ENCODE results near the gene CLDN14.

CLDN14 gene

DNA sequence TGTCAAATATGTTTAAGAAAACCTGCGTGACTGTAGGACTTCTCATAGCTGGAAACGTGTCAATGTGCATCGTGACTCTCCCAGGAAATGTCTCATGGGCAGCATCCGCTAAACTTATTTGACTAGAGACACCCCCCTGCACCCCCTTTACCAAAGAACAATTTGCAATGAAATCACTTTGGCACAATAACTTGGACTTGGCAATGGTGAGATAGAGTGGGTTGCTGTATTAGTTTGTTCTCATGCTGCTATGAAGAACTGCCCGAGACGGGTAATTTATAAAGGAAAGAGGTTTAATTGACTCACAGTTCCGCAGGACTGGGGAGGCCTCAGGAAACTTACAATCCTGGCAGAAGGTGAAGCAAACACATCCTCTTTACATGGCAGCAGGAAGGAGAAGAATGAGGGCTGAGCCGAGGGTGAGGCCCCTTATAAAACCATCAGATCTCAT, 13.8 kb downstream of the CLDN14 start:
- DNase-seq: no peak

DNA sequence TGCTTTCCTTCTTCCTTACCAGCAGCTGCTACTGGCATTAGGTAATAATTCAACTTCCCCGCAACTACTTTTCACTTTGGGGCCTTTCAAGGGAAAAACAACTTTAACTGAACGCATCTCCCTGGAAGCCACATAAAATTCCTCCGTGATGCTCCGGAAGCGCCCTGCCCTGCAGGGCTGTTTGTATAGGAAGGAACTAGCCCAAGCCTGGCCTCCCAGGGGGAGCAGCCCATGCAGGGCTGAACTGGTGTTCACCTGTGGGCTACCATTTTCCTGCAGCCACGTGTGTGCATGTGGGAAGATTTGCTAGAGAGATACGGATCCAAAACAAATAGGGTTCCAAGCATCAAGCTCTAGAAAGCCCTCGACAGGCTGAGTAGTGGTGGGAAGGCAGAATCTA, 14.4 kb downstream of the CLDN14 start:
- DNase-seq: no peak

- DNase-seq: no peak
These were observed 15.3 kb downstream of the CLDN14 start for GRCh38 chr21:36464590-36464989.

DNA sequence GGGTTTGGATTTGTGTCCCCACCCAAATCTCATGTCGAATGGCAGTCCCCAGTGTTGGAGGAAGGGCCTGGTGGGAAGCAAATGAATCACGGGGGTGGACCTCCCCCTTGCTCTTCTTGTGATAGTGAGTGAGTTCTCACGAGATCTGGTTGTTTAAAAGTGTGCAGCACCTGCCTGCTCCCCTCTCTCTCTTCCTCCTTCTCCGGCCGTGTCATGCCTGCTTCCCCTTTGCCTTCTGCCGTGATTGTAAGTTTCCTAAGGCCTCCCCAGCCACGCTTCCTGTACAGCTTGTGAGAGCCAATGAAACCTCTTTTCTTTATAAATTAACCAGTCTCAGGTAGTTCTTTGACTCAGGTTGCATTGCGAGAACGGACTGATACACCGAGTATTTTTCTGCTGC, 15.9 kb downstream of the CLDN14 start:
- DNase-seq: no peak

DNA sequence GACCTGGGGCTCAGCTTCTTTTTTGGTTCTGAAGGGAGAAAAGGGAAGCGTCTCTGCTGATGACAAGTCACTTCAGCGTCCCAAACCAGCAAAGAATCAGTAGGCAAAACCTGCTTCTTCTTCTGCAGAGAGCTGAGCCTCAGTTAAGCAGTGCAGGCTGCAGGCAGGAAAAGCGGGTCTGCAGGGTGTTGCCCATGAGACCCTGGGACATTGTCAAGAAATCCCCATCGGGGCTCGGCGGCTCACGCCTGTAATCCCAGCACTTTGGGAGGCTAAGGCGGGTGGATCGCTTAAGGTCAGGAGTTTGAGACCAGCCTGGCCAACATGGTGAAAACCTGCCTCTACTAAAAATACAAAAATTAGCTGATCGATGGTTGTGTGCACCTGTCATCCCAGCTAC, 16.7 kb downstream of the CLDN14 start:
- DNase-seq: no peak

- no peak for DNase-seq
These were observed 17.9 kb downstream of the CLDN14 start for GRCh38 chr21:36461918-36462486.

DNA sequence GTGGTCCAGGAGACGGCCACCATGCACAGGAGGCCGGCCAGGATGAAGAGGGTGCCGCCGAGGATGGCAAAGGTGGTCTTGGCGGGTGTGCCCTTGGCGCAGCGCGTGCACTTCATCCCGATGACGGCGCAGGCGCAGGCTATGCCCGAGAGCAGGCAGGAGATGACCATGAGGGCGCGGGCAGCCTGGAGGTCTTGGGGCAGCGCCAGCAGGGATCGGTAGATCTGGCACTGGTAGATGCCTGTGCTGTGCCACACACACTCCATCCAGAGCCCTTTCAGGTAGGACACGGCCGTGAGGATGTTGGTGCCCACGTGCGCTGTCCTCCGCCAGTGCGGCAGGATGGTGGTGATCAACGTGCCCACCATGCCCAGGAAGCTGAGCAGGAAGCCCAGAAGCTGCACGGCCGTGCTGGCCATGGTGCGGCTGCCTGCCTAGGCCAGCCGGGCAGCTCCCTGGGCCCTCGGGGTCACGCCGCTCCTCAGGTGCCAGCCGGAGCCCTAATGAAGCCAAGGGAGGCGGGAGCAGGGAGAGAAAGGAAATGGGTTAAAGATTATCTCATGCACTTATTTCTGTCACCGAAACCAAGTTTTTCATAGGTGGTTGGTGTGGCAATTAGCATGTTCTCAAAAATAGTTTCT, 18.5 kb downstream of the CLDN14 start:
- no peak for DNase-seq

GRCh38 chr21:36460866-36461265, 19.1 kb downstream of the CLDN14 start:
- DNase-seq: no peak

DNA sequence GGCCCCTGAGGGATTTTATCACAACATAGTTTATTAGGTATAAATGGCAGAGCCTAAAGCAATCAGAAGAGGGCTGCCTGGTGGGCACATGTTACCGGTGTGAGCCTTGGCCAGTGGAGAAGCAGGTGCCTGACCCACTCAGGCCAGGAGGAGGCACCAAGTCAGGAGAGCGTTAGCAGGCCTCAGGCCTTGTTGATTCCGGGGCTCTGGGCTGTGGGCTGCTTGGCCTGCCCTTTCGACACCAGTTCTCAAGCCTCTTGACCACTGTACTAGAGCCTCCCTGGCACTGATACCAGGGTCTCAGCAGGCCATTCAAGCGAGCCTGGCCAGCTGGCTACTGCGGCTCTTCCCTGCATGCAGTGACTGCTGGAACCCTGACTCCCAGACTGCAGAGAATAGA, 20.8 kb downstream of the CLDN14 start:
- no peak for DNase-seq

- no peak for DNase-seq
These were observed 23.1 kb downstream of the CLDN14 start for GRCh38 chr21:36456729-36457414.

- no peak for DNase-seq
These were observed 25.2 kb downstream of the CLDN14 start for GRCh38 chr21:36454706-36455105.

DNA sequence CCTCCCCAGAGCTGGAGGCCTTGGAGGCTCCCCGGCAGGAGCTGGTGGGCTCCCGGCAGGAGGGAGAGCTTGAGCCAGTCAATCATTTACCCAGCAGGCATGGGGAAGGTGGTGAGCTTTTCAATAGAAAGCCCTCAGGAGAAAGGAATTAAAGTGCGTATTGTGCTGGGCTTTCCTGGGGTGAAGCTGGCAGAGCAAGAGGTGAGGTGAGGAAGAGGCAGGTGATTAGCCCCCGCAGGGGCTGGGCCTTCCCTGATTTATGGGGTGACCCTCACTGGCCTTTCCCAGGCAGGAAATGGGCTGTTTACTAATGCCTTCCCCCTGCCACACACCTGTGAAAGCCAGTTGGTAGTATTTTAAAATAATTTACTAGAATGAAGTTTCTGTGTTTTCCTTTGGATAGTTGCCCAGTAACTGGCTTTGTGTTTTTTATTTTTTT, 25.8 kb downstream of the CLDN14 start:
- no peak for DNase-seq

- no peak for DNase-seq
These were observed 27.6 kb downstream of the CLDN14 start for GRCh38 chr21:36452281-36452825.

- DNase-seq: no peak
These were observed 28.4 kb downstream of the CLDN14 start for GRCh38 chr21:36451506-36451905.

DNA sequence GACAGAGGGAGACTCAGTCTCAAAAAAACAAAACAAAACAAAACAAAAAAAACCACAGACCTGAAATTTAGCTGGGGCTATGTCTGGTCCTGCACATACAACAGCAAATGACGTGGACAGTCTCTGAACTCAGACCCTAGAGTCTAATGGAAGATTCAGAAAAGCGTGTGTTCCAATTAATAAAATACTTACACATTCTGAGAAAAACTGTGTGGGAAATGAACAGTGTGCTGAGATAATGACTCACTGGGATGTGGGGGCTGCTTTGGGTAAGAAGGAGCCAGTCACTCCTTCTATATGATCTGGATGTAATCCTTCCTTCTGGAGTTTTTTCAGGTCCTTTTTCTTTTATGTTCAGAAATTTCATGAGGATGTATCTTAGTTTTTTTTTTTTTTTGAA, 29.4 kb downstream of the CLDN14 start:
- no peak for DNase-seq

DNA sequence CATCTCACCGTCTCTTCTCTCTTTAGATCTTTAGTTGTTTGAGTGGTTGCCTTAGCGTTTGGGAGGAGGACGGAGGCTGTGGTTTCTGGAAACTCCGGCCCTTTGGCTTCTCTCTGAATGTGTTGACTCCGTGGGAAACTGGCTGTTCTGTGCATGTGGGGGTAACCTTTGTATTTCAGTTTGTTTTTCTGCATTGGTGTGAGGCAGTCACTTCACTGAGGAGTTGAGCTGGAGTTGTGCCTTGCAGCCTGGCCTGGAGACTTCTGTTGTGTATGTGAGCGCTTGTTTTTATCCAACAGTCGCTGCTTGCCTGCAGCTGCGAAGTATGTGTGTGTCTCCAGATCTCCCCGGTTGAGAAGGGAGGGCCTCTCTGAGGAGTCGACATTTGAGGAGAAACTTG, 33.6 kb downstream of the CLDN14 start:
- DNase-seq: no peak

GRCh38 chr21:36441715-36442114, 38.2 kb downstream of the CLDN14 start:
- no peak for DNase-seq

DNA sequence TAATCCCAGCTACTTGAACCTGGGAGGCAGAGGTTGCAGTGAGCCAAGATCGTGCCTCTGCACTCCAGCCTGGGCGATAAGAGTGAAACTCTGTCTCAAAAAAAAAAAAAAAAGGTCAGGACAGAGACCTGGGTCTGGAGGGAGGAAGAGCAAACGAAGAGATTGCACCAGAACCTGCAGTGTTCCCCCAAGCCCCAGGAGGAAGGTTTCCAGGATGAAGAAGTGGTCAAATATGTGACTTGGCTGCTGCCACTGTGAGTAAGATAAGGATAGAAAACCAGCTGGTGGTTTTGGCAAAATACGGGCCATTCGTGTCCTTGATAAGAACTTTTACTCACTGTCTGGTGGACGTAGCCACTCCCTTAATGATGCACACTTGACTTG, 42.2 kb downstream of the CLDN14 start:
- DNase-seq: no peak

DNA sequence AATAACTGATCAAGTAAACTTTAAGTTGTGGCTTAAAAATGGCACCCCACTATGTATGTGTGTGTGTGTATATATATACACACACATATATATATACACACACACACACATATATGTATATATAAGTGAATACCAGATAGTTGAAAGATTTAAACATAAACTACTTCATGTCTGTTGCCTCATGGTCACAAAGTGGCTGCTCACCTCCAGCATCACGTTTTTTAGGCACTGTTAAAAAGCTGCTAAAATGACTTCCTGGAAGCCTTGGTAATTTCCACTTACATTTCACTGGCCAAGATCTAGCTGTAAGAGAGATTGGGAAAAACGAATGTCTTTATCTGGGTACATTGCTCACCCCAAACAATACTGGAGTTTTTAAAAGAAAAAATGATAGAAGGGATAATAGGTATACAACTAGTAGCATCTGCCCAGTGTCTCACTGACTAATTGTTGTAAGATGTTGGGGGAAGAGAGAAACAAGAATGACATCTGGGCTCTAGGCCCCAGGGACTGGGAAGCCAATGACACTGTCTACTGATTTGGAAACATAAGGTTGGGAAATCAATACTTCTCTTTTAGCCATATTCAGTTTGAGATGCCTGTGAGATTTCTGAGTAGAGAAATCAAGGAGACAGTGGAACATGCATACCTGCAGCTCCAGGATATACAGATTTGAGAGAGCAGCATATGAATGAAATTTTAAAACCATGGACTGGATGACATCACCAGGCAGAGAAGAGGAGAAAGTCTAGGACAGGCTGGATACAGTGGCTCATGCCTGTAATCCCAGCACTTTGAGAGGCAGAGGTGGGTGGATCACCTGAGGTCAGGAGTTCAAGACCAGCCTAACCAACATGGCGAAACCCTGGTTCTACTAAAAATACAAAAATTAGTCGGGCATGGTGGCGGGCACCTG, 42.8 kb downstream of the CLDN14 start:
- no peak for DNase-seq

GRCh38 chr21:36434144-36434543, 45.8 kb downstream of the CLDN14 start:
- no peak for DNase-seq

DNA sequence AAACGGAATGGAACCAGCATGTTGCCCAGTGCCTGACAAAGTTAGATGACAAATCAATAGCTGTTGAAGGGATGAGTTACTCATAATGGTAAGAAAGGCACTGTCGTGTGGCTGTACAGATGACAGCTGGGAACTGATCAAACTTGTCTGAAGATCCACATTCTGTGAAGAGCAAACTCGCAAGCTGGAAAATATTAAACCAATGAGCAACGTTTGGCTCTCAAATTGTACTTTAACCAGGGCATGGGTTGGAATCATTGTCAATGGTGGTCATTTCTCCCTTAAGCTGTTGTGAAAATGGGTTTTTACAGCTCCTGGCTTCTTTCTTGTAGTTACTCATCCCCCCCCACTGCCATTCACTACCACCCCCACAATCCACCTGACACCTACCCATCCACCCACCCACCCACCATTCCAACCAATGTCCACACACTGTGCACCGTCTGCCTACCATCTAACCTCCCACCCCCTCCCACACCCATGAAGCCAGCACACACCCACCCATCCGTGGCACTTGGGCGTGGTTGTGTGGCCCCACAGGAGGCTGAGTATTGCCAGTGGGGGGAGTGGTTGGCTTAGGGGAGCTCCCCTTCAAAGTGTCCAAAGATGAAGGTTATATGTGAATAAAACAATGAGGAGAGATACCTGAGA, 46.7 kb downstream of the CLDN14 start:
- no peak for DNase-seq

- no peak for DNase-seq
These were observed 48.7 kb downstream of the CLDN14 start for GRCh38 chr21:36431252-36431651.

GRCh38 chr21:36430841-36431240, 49.1 kb downstream of the CLDN14 start:
- DNase-seq: no peak
